Measurements from ENCODE around the gene KRTAP12-1. TPM values are rescaled to one million over a fixed set of nuclear protein-coding genes. Genes with fewer than 3 reads are reported as not detected.

The KRTAP12-1 gene
- total RNA-seq, 1 experiment from 2014 or later, result not detected

GRCh38 chr21:44671911-44672310, 10.1 kb downstream of the KRTAP12-1 start:
- Mint-ChIP-seq H3K9me3 (ENCODE audit: low read depth, unreplicated experiment) (peaks cover 2% of the 10 kb centered on the region), H3K27me3 (ENCODE audit: unreplicated experiment) (peaks cover 85% of the 10 kb centered on the region), H3K4me3 (ENCODE audit: low read depth, unreplicated experiment) (no peak overlapping the region), H3K4me1 (ENCODE audit: low read depth, unreplicated experiment) (no peaks in the 10 kb centered on the region), H3K27ac (ENCODE audit: unreplicated experiment) (no peak overlapping the region), H3K36me3 (ENCODE audit: insufficient read depth, unreplicated experiment) (peaks cover 5% of the 10 kb centered on the region)
- no peak for DNase-seq
- intact Hi-C loops (cut with micrococcal nuclease; ENCODE audit: unreplicated experiment), result no loop called here
- CTCF ChIA-PET, result no interaction called here
- TF ChIP-seq CTCF (IDR thresholded peaks at IDR 0.05; ENCODE audit: unreplicated experiment), result no peak
- no TSS peak for BruUV-seq (replicated peaks)

GRCh38 chr21:44670642-44671432, 11.1 kb downstream of the KRTAP12-1 start:
- intact Hi-C loops (cut with micrococcal nuclease; ENCODE audit: unreplicated experiment), result no loop called here
- peaks cover 2% of the 10 kb centered on the region for H3K9me3 Mint-ChIP-seq (ENCODE audit: low read depth, unreplicated experiment)

GRCh38 chr21:44667612-44668011, 14.4 kb downstream of the KRTAP12-1 start:
- H3K27me3 Mint-ChIP-seq (ENCODE audit: unreplicated experiment), result peaks cover 47% of the 10 kb centered on the region
- BruUV-seq (replicated peaks), result no TSS peak
- H3K36me3 Mint-ChIP-seq (ENCODE audit: insufficient read depth, unreplicated experiment), result no peaks in the 10 kb centered on the region

More at GRCh38 chr21:44670642-44671432, 11.1 kb downstream of the KRTAP12-1 start:
- TF ChIP-seq CTCF (IDR thresholded peaks at IDR 0.05; ENCODE audit: unreplicated experiment), result no peak
- Mint-ChIP-seq H3K4me3 (ENCODE audit: low read depth, unreplicated experiment) (no peak overlapping the region), H3K27ac (ENCODE audit: unreplicated experiment) (no peak overlapping the region), H3K36me3 (ENCODE audit: insufficient read depth, unreplicated experiment) (no peaks in the 10 kb centered on the region), H3K4me1 (ENCODE audit: low read depth, unreplicated experiment) (no peaks in the 10 kb centered on the region), H3K27me3 (ENCODE audit: unreplicated experiment) (peaks cover 75% of the 10 kb centered on the region)
- DNase-seq, result no peak
- BruUV-seq (replicated peaks), result no TSS peak
- CTCF ChIA-PET, result no interaction called here

More at GRCh38 chr21:44667612-44668011, 14.4 kb downstream of the KRTAP12-1 start:
- TF ChIP-seq CTCF (IDR thresholded peaks at IDR 0.05; ENCODE audit: unreplicated experiment), result no peak
- peaks cover 2% of the 10 kb centered on the region for H3K9me3 Mint-ChIP-seq (ENCODE audit: low read depth, unreplicated experiment)
- H3K4me1 Mint-ChIP-seq (ENCODE audit: low read depth, unreplicated experiment), result no peaks in the 10 kb centered on the region
- intact Hi-C loops (cut with micrococcal nuclease; ENCODE audit: unreplicated experiment), result no loop called here
- DNase-seq, result no peak
- CTCF ChIA-PET, result no interaction called here
- H3K4me3 Mint-ChIP-seq (ENCODE audit: low read depth, unreplicated experiment), result no peak overlapping the region
- H3K27ac Mint-ChIP-seq (ENCODE audit: unreplicated experiment), result no peak overlapping the region

All from Calu3 (cell line).